Spinal cord (tissue), 10 donors: ENCODE results near the gene CEP104. TPM values are rescaled to one million over a fixed set of nuclear protein-coding genes. Genes with fewer than 3 reads are reported as not detected.

Experiments
- DNase-seq, 6 donors: peaks; one replicate each; pipeline versions ENCODE4 v3.0.0 to v3.0.0-alpha.2; 2013 to 2015; ENCODE audit warnings: low spot score in 6 of 6, low read depth in 4 of 6
- H3K27ac ChIP-seq: one replicate; pipeline ENCODE4 v1.5.1; 2013; ENCODE audit warnings: low read depth, low read length, control low read depth
- H3K27me3 ChIP-seq: one replicate; pipeline ENCODE4 v1.6.1; 2013; ENCODE audit warnings: low read length; ENCODE audit not compliant: control insufficient read depth, insufficient read depth
- H3K36me3 ChIP-seq: one replicate; pipeline ENCODE4 v1.6.1; 2013; ENCODE audit warnings: low read length; ENCODE audit not compliant: control insufficient read depth, insufficient read depth
- H3K4me1 ChIP-seq: one replicate; pipeline ENCODE4 v1.6.1; 2013; ENCODE audit warnings: low read length; ENCODE audit not compliant: control insufficient read depth, insufficient read depth
- H3K4me3 ChIP-seq: one replicate; pipeline ENCODE4 v1.5.1; 2013; ENCODE audit warnings: low read depth, low read length, control low read depth
- H3K9me3 ChIP-seq: one replicate; pipeline ENCODE4 v1.6.1; 2013; ENCODE audit warnings: low read length; ENCODE audit not compliant: control insufficient read depth, insufficient read depth
- WGBS: methylation state at CpG from one replicate; pipeline ENCODE4 v1.1.5; 2013; ENCODE audit warnings: missing lambda C conversion rate; ENCODE audit not compliant: insufficient coverage; 5-methylcytosine and 5-hydroxymethylcytosine counted together
- polyA plus RNA-seq, 2 donors: library from polyadenylated mRNA; unstranded; fragments of 120-200 nt; gene quantifications; one replicate each; pipeline ENCODE4 v1.2.1, GENCODE V29; 2013; ENCODE audit not compliant: insufficient read length in 2 of 2
- total RNA-seq, 2 donors: library from RNA; depleted of rRNA in 1 of 2; stranded (reverse); fragments of 120-200 nt in 1 of 2; fragments of >200 nt in 1 of 2; gene quantifications; one replicate each; pipeline versions ENCODE4 v1.2.3 to v1.2.4, GENCODE V29; 2013 to 2014
- donor health status: healthy.

CEP104 gene
- total and polyA plus RNA-seq, 4 donors, result 23.9 to 43.8 (median 34.3) TPM

GRCh38 chr1:3885611-3886010 is 28.6 kb upstream of the CEP104 start:
- Histone ChIP-seq H3K27me3 (no peaks in the 10 kb centered on the region), H3K9me3 (no peaks in the 10 kb centered on the region), H3K4me1 (no peaks in the 10 kb centered on the region), H3K36me3 (peaks cover 70% of the 10 kb centered on the region), H3K27ac (no peak overlapping the region), H3K4me3 (no peak overlapping the region)
- no peak for DNase-seq
- 91% methylated on average over 6 of the region's 7 CpGs for WGBS

GRCh38 chr1:3884966-3885365 is 28.0 kb upstream of the CEP104 start:
- Histone ChIP-seq H3K36me3 (peaks cover 70% of the 10 kb centered on the region), H3K9me3 (no peaks in the 10 kb centered on the region)
- WGBS, result 85% methylated on average over 9 of the region's 13 CpGs

GRCh38 chr1:3883194-3883925 is 26.3 kb upstream of the CEP104 start:
- H3K9me3 ChIP-seq, result peaks cover 5% of the 10 kb centered on the region
- H3K4me3 ChIP-seq, result no peak overlapping the region
- H3K36me3 ChIP-seq, result peaks cover 65% of the 10 kb centered on the region
- no peaks in the 10 kb centered on the region for H3K27me3 ChIP-seq
- H3K4me1 ChIP-seq, result no peaks in the 10 kb centered on the region
- 96% methylated on average over 16 of the region's 18 CpGs for WGBS
- H3K27ac ChIP-seq, result no peak overlapping the region
- no peak for DNase-seq

More at GRCh38 chr1:3884966-3885365, 28.0 kb upstream of the CEP104 start:
- H3K4me3 ChIP-seq, result no peak overlapping the region
- H3K4me1 ChIP-seq, result no peaks in the 10 kb centered on the region
- no peak for DNase-seq
- no peak overlapping the region for H3K27ac ChIP-seq
- H3K27me3 ChIP-seq, result no peaks in the 10 kb centered on the region

- H3K4me3 ChIP-seq, result no peak overlapping the region
- DNase-seq, result no peak
- 93% methylated on average over 5 of the region's 5 CpGs for WGBS
- no peaks in the 10 kb centered on the region for H3K27me3 ChIP-seq
- peaks cover 65% of the 10 kb centered on the region for H3K36me3 ChIP-seq
- H3K27ac ChIP-seq, result no peak overlapping the region
- H3K4me1 ChIP-seq, result no peaks in the 10 kb centered on the region
- peaks cover 5% of the 10 kb centered on the region for H3K9me3 ChIP-seq
Observed at GRCh38 chr1:3881193-3881480, 24.1 kb upstream of the CEP104 start.

- Histone ChIP-seq H3K27me3 (no peaks in the 10 kb centered on the region), H3K4me1 (no peaks in the 10 kb centered on the region), H3K36me3 (peaks cover 63% of the 10 kb centered on the region), H3K9me3 (peaks cover 5% of the 10 kb centered on the region), H3K4me3 (no peak overlapping the region), H3K27ac (no peak overlapping the region)
- no peak for DNase-seq
- 96% methylated on average over 19 of the region's 20 CpGs for WGBS
Observed at GRCh38 chr1:3880429-3881192, 23.6 kb upstream of the CEP104 start.

GRCh38 chr1:3879787-3880428 is 22.9 kb upstream of the CEP104 start:
- H3K9me3 ChIP-seq, result peaks cover 5% of the 10 kb centered on the region
- WGBS, result 89% methylated on average over 9 of the region's 9 CpGs
- no peaks in the 10 kb centered on the region for H3K4me1 ChIP-seq
- peaks cover 64% of the 10 kb centered on the region for H3K36me3 ChIP-seq
- DNase-seq, result no peak
- H3K4me3 ChIP-seq, result no peak overlapping the region
- no peaks in the 10 kb centered on the region for H3K27me3 ChIP-seq
- no peak overlapping the region for H3K27ac ChIP-seq

GRCh38 chr1:3879099-3879498 is 22.1 kb upstream of the CEP104 start:
- Histone ChIP-seq H3K36me3 (peaks cover 66% of the 10 kb centered on the region), H3K27ac (no peak overlapping the region), H3K4me1 (no peaks in the 10 kb centered on the region), H3K4me3 (no peak overlapping the region), H3K27me3 (no peaks in the 10 kb centered on the region), H3K9me3 (peaks cover 5% of the 10 kb centered on the region)
- no peak for DNase-seq
- 100% methylated on average over 7 of the region's 7 CpGs for WGBS

GRCh38 chr1:3876716-3877115 is 19.7 kb upstream of the CEP104 start:
- Histone ChIP-seq H3K27me3 (no peaks in the 10 kb centered on the region), H3K9me3 (peaks cover 5% of the 10 kb centered on the region), H3K4me3 (no peak overlapping the region), H3K4me1 (no peaks in the 10 kb centered on the region), H3K27ac (no peak overlapping the region), H3K36me3 (peaks cover 71% of the 10 kb centered on the region)
- WGBS, result 92% methylated on average over 16 of the region's 16 CpGs
- no peak for DNase-seq

- 98% methylated on average over 22 of the region's 23 CpGs for WGBS
- H3K27me3 ChIP-seq, result no peaks in the 10 kb centered on the region
- peaks cover 5% of the 10 kb centered on the region for H3K9me3 ChIP-seq
- H3K36me3 ChIP-seq, result peaks cover 72% of the 10 kb centered on the region
- H3K4me3 ChIP-seq, result no peak overlapping the region
- no peak for DNase-seq
- no peak overlapping the region for H3K27ac ChIP-seq
- no peaks in the 10 kb centered on the region for H3K4me1 ChIP-seq
Observed at GRCh38 chr1:3874736-3875135, 17.7 kb upstream of the CEP104 start.
